Adrenal gland (tissue), 12 donors: ENCODE data around the gene CTNND2. TPM values are rescaled to one million over a fixed set of nuclear protein-coding genes. Genes with fewer than 3 reads are reported as not detected.

Source experiments
- DNase-seq, 7 donors: peaks; one replicate each; pipeline ENCODE4 v3.0.0-alpha.2; 2019 to 2020
- H3K27ac ChIP-seq, 5 donors: fragments of 200-600 bp; sonication (generic) in 4 of 5; 1 replicate in 3 of 5; 2 replicates in 2 of 5; pipeline versions ENCODE4 v1.5.1 to v1.8.0; 2016 to 2020; ENCODE audit warnings: mild to moderate bottlenecking in 1 of 5
- H3K27me3 ChIP-seq: fragments of 200-600 bp; 2 replicates; pipeline ENCODE4 v1.8.0; 2021
- H3K36me3 ChIP-seq, 2 donors: fragments of 200-600 bp; replicated peaks in 1 of 2; 1 replicate in 1 of 2; 2 replicates in 1 of 2; pipeline versions ENCODE4 v1.5.1 to v1.8.0; 2018 to 2022
- H3K4me1 ChIP-seq, 2 donors: fragments of 200-600 bp; replicated peaks in 1 of 2; 1 replicate in 1 of 2; 2 replicates in 1 of 2; pipeline versions ENCODE4 v1.5.1 to v1.8.0; 2018 to 2021
- H3K4me3 ChIP-seq, 4 donors: fragments of 200-600 bp; sonication (generic) in 3 of 4; one replicate each; pipeline ENCODE4 v1.5.1; 2016 to 2018
- H3K9me3 ChIP-seq, 3 donors: fragments of 200-600 bp; sonication (generic) in 1 of 3; replicated peaks in 1 of 3; 1 replicate in 2 of 3; 2 replicates in 1 of 3; pipeline versions ENCODE4 v1.5.1 to v1.8.0; 2016 to 2021
- CTCF ChIP-seq, 6 experiments: fragments of 450-650 bp in 4 of 6; fragments of 200-600 bp in 2 of 6; sonication (generic) in 1 of 6; IDR thresholded peaks; 1 replicate in 5 of 6; 2 replicates in 1 of 6; pipeline versions ENCODE4 v1.5.1 to v1.8.0; 2016 to 2021; ENCODE audit warnings: antibody characterized with exemption in 6 of 6, mild to moderate bottlenecking in 2 of 6, moderate library complexity in 1 of 6
- POLR2A ChIP-seq, 2 donors: fragments of 450-650 bp; IDR thresholded peaks; one replicate each; pipeline ENCODE4 v1.6.1; 2017; ENCODE audit warnings: antibody characterized with exemption in 2 of 2, mild to moderate bottlenecking in 2 of 2, moderate library complexity in 1 of 2
- WGBS, 4 donors: extraction: QIAGEN DNeasy Blood & Tissue Kit in 2 of 4; methylation state at CpG; one replicate each; pipeline versions ENCODE4 v1.1.5 to v1.1.7; 2013 to 2017; 5-methylcytosine and 5-hydroxymethylcytosine counted together
- intact Hi-C, 2 donors: fragments of 100-400 bp; cut with DNase I; formaldehyde crosslinking; loops; one replicate each; pipeline versions ENCODE4 v1.14.1 to v1.15.0; 2022 to 2023
- polyA plus RNA-seq, 3 donors: library from polyadenylated mRNA; stranded (reverse); fragments of 200-250 nt in 2 of 3; fragments of 350-450 nt in 1 of 3; fragmentation: Illumina TruSeq in 1 of 3; extraction: RNeasy Lipid Tissue Mini Kit (QIAGEN cat#74804) in 1 of 3; gene quantifications; one replicate each; pipeline ENCODE4 v1.2.3, GENCODE V29; 2013 to 2014
- total RNA-seq, 9 donors: library from RNA; depleted of rRNA in 4 of 9; stranded (reverse); fragments of >200 nt in 4 of 9; fragments of 120-200 nt in 1 of 9; fragmentation: NEBNext Ultra II Directional in 1 of 9; extraction: Animal tissue kit (Norgen Biotek cat#: 25700) in 1 of 9; gene quantifications; one replicate each; pipeline versions ENCODE4 v1.1.0 to v1.2.4, GENCODE V29; 2013 to 2023
- donor health status: healthy with polysubstance abuse.
- donor health status: Bipolar disorder and iron deficiency.
- donor health status: DM: yes; HTN: yes; CAD: no.
- donor health status: DM: no; HTN: no; CAD: no.
- donor health status: DM: no; HTN: no; CAD: no.
- donor health status: DM: yes; HTN: yes; CAD: no.

Gene CTNND2
- total and polyA plus RNA-seq, 12 donors, result 0.34 to 4.2 (median 1.1) TPM; not detected in 1

- WGBS, 4 donors, result 86 to 98% (median 92%) methylated on average over 5 of the region's 5 CpGs
- no peaks in the 10 kb centered on the region for H3K9me3 ChIP-seq
- H3K27ac ChIP-seq, result no peak overlapping the region
- no peak for DNase-seq
- no peak overlapping the region for H3K4me3 ChIP-seq
- peaks cover 4% of the 10 kb centered on the region for H3K27me3 ChIP-seq
- intact Hi-C loops, result no loop called here
- no peak for TF ChIP-seq POLR2A (IDR thresholded peaks at IDR 0.05)
- TF ChIP-seq CTCF (IDR thresholded peaks at IDR 0.05), result no peak
- H3K4me1 ChIP-seq, result no peaks in the 10 kb centered on the region
- no peaks in the 10 kb centered on the region for H3K36me3 ChIP-seq
These were observed 646.2 kb downstream of the CTNND2 start for GRCh38 chr5:11258001-11258400.

GRCh38 chr5:11252523-11252922 lies 651.7 kb downstream of the CTNND2 start:
- H3K4me3 ChIP-seq, result no peak overlapping the region
- TF ChIP-seq CTCF (IDR thresholded peaks at IDR 0.05) (no peak), POLR2A (IDR thresholded peaks at IDR 0.05) (no peak)
- no peaks in the 10 kb centered on the region for H3K36me3 ChIP-seq
- H3K4me1 ChIP-seq, result no peaks in the 10 kb centered on the region
- intact Hi-C loops, result no loop called here
- H3K9me3 ChIP-seq, result no peaks in the 10 kb centered on the region
- no peak overlapping the region for H3K27ac ChIP-seq
- peaks cover 4% of the 10 kb centered on the region for H3K27me3 ChIP-seq
- no peak for DNase-seq

- no peak for TF ChIP-seq CTCF (IDR thresholded peaks at IDR 0.05)
- no peak for TF ChIP-seq POLR2A (IDR thresholded peaks at IDR 0.05)
- no peak overlapping the region for H3K27ac ChIP-seq
- no peaks in the 10 kb centered on the region for H3K9me3 ChIP-seq
- H3K36me3 ChIP-seq, result no peaks in the 10 kb centered on the region
- no peaks in the 10 kb centered on the region for H3K4me1 ChIP-seq
- no peak overlapping the region for H3K4me3 ChIP-seq
- intact Hi-C loops, result no loop called here
- H3K27me3 ChIP-seq, result peaks cover 3% of the 10 kb centered on the region
- 27 to 63% (median 43%) methylated on average over 1 of the region's 1 CpG for WGBS, 4 donors
- no peak for DNase-seq
These were observed 652.2 kb downstream of the CTNND2 start for GRCh38 chr5:11252075-11252474.

- no peaks in the 10 kb centered on the region for H3K4me1 ChIP-seq
- no peak overlapping the region for H3K4me3 ChIP-seq
- DNase-seq, result no peak
- intact Hi-C loops, result no loop called here
- no peaks in the 10 kb centered on the region for H3K36me3 ChIP-seq
- H3K27me3 ChIP-seq, result no peaks in the 10 kb centered on the region
- no peak overlapping the region for H3K27ac ChIP-seq
- TF ChIP-seq CTCF (IDR thresholded peaks at IDR 0.05), result no peak
- no peak for TF ChIP-seq POLR2A (IDR thresholded peaks at IDR 0.05)
- H3K9me3 ChIP-seq, result no peaks in the 10 kb centered on the region
- WGBS, 4 donors, result 56 to 68% (median 63%) methylated on average over 6 of the region's 6 CpGs
These were observed 653.0 kb downstream of the CTNND2 start for GRCh38 chr5:11251247-11251646.
